ENCODE results near the gene NGDN. TPM values are rescaled to one million over a fixed set of nuclear protein-coding genes. Genes with fewer than 3 reads are reported as not detected.

NGDN gene
- total and polyA plus RNA-seq, 2 of the 8 experiments (the other 6 are each of a cell fraction or from before 2014, with no cell fraction given): 39.8 to 48.8 TPM

GRCh38 chr14:23428686-23429495 lies 40.6 kb upstream of the NGDN start (continued):
- TF ChIP-seq RBBP5 (IDR thresholded peaks at IDR 0.05; ENCODE audit: borderline replicate concordance, low read depth, low read length): no peak
- TF ChIP-seq HDAC6 (IDR thresholded peaks at IDR 0.05; ENCODE audit: low read depth, low read length): no peak
- TF ChIP-seq MAX (IDR thresholded peaks at IDR 0.05): no peak
- TF ChIP-seq POU5F1 (IDR thresholded peaks at IDR 0.05; ENCODE audit: low read depth, low read length): no peak
- TF ChIP-seq RAD21 (IDR thresholded peaks at IDR 0.05 in 1 of 2, conservative IDR thresholded peaks at IDR 0.05 in 1 of 2; ENCODE audit: low read depth in 2 of 2, low read length in 2 of 2): no peak
- no peak for TF ChIP-seq GABPA (IDR thresholded peaks at IDR 0.05; ENCODE audit: borderline replicate concordance, insufficient read depth, low read length)
- no peak for TF ChIP-seq RFX5 (IDR thresholded peaks at IDR 0.05; ENCODE audit: borderline replicate concordance, low read depth, low read length)
- no peak for TF ChIP-seq BRCA1 (IDR thresholded peaks at IDR 0.05; ENCODE audit: low read depth, low read length)
- no peak for TF ChIP-seq CHD2 (IDR thresholded peaks at IDR 0.05; ENCODE audit: low read length)
